ENCODE data around the gene PKNOX1.
"Not testable (repeated sequence)": the region's sequence is repeated elsewhere in the genome, so short reads cannot be mapped to it uniquely, and the experiment has no call there.

PKNOX1 gene

DNA sequence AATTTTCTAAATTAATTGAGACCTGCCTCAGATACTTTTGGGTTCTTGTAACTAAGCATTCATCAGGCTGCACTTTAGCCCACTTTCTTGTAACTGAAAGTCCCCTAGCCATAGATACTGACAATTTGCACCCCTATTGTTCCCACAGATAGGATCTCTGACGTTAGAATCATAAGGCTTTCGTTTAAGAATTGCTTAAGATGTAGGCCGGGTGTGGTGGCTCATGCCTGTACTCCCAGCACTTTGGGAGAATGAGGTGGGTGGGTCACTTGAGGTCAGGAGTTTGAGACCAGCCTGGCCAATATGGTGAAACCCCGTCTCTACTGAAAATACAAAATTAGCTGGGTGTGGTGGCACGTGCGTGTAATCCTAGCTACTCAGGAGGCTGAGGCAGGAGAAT is 16.2 kb upstream of the PKNOX1 start:
- H3K36me3 ChIP-seq (ENCODE audit: control insufficient read depth in 1 of 2, insufficient read depth in 2 of 2, low read length in 2 of 2); H3K4me3 ChIP-seq (ENCODE audit: low read depth in 1 of 2, low read length in 2 of 2); H3K9ac ChIP-seq (ENCODE audit: low read depth in 1 of 2, low read length in 2 of 2); H3K27ac ChIP-seq (ENCODE audit: low read depth, low read length); H3K9me3 ChIP-seq (ENCODE audit: control insufficient read depth in 1 of 2, low read length in 2 of 2); H3K4me1 ChIP-seq (ENCODE audit: control insufficient read depth in 1 of 2, insufficient read depth in 2 of 2, low read length in 2 of 2); H3K27me3 ChIP-seq (ENCODE audit: control insufficient read depth in 1 of 2, insufficient read depth in 2 of 2, low read length in 2 of 2): not testable (repeated sequence)

DNA sequence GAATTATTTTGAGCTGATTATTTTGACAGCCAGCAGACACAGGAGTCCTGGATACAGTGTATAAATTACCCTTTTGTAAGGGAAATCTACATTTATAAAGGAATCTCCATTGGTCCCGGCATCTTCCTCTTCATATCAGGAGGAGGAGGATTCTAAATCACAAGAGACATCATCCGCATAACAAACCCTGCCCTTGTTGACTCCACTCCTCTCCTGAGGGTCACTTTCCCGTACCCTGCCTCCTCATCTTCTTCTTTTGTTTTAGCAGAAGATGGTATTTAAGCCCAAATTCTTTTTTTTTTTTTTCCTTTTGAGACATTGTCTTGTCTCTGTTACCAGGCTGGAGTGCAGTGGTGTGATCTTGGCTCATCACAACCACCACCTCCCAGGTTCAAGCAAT is 14.6 kb upstream of the PKNOX1 start:
- no peak overlapping the region for H3K27ac ChIP-seq (ENCODE audit: low read depth, low read length)
- H3K4me3 ChIP-seq (ENCODE audit: low read depth in 1 of 2, low read length in 2 of 2) = no peak overlapping the region
- no peak overlapping the region for H3K9ac ChIP-seq (ENCODE audit: low read depth in 1 of 2, low read length in 2 of 2)
- H3K4me1 ChIP-seq (ENCODE audit: control insufficient read depth in 1 of 2, insufficient read depth in 2 of 2, low read length in 2 of 2) = no peaks in the 10 kb centered on the region
- no peaks in the 10 kb centered on the region for H3K36me3 ChIP-seq (ENCODE audit: control insufficient read depth in 1 of 2, insufficient read depth in 2 of 2, low read length in 2 of 2)
- H3K9me3 ChIP-seq (ENCODE audit: control insufficient read depth in 1 of 2, low read length in 2 of 2) = no peaks in the 10 kb centered on the region
- no peaks in the 10 kb centered on the region for H3K27me3 ChIP-seq (ENCODE audit: control insufficient read depth in 1 of 2, insufficient read depth in 2 of 2, low read length in 2 of 2)

DNA sequence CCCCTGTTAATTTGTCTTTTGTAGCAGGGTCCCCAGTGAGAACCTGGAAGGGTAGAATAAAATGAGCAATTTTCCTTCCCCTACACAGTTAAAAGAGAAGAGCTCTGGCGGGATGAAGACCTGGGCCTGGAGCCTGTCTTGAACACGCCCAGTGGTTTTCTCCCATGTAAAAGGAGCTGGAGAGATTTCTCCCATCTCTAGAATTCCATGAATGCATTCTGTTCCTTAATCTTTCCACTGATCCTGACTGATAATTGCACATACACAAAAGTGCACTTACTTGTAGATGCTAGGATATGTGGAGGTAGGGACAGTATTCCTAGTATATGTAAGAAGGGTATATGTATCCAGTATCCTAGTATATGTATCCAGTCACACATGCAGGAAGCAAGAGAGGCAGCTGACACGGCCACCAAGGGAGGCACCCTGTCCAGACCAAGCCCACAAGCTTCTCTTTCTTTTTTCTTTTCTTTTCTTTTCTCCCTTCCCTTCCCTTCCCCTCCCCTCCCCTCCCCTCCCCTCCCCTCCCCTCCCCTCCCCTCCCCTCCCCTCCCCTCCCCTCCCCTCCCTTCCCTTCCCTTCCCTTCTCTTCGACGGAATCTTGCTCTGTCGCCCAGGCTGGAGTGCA is 11.9 kb upstream of the PKNOX1 start:
- Histone ChIP-seq H3K36me3 (ENCODE audit: control insufficient read depth in 1 of 2, insufficient read depth in 2 of 2, low read length in 2 of 2) (no peaks in the 10 kb centered on the region), H3K4me3 (ENCODE audit: low read depth in 1 of 2, low read length in 2 of 2) (no peak overlapping the region), H3K9me3 (ENCODE audit: control insufficient read depth in 1 of 2, low read length in 2 of 2) (no peaks in the 10 kb centered on the region), H3K27ac (ENCODE audit: low read depth, low read length) (no peak overlapping the region), H3K4me1 (ENCODE audit: control insufficient read depth in 1 of 2, insufficient read depth in 2 of 2, low read length in 2 of 2) (no peaks in the 10 kb centered on the region), H3K9ac (ENCODE audit: low read depth in 1 of 2, low read length in 2 of 2) (no peak overlapping the region), H3K27me3 (ENCODE audit: control insufficient read depth in 1 of 2, insufficient read depth in 2 of 2, low read length in 2 of 2) (no peaks in the 10 kb centered on the region)

DNA sequence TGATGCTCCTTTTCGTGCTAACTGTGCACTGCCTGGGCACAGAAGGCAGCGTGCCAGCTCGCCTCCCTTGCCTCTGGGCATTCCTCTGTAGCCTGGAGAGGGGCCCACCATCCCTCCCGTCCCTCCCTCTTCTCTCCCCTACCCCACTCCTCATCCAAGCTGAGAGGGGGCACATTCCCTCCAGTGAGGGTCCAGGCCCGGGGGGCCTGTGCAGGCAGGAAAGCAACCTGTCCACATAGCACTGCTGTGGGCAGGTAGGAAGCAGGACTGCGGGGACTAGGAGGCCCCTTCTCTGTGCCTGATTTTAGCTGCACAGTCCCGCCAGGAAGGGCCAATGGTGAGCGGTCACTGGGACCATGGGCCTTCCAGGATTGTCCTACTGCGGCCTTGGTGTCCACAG is 10.3 kb upstream of the PKNOX1 start:
- Histone ChIP-seq H3K4me1 (ENCODE audit: control insufficient read depth in 1 of 2, insufficient read depth in 2 of 2, low read length in 2 of 2) (no peaks in the 10 kb centered on the region), H3K9me3 (ENCODE audit: control insufficient read depth in 1 of 2, low read length in 2 of 2) (no peaks in the 10 kb centered on the region), H3K27me3 (ENCODE audit: control insufficient read depth in 1 of 2, insufficient read depth in 2 of 2, low read length in 2 of 2) (no peaks in the 10 kb centered on the region), H3K4me3 (ENCODE audit: low read depth in 1 of 2, low read length in 2 of 2) (no peak overlapping the region), H3K36me3 (ENCODE audit: control insufficient read depth in 1 of 2, insufficient read depth in 2 of 2, low read length in 2 of 2) (no peaks in the 10 kb centered on the region), H3K9ac (ENCODE audit: low read depth in 1 of 2, low read length in 2 of 2) (no peak overlapping the region), H3K27ac (ENCODE audit: low read depth, low read length) (no peak overlapping the region)

DNA sequence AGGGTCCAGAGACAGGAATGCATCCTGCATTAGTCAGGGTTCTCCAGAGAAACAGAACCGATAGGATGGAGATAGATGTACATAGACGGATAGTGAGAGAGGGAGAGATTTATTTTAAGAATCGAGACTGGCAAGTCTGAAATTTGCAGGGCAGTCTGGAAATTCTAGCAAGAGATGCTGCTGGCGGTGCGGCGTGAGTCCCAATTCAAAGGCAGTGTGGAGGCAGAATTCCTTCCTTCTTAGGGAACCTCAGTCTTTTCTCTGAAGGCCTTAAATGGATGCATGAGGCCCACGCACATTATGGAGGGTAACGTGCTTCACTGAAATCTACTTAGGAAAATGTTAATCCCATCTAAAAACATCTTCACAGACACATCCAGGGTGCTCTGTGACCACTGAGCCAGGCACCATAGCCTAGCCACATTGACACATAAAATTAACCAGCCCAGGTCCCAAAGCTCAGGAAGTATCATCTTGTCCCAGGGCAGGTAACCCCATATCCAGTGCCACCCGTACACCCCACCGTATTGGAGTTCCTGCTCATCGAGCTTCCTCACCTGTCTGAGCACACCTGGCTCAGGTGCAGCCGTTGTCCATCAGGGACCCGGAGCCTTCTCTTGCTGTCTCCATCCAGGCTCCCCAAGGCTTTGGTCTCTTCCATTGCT is 9.7 kb upstream of the PKNOX1 start:
- Histone ChIP-seq H3K27ac (ENCODE audit: low read depth, low read length) (no peak overlapping the region), H3K4me3 (ENCODE audit: low read depth in 1 of 2, low read length in 2 of 2) (no peak overlapping the region), H3K27me3 (ENCODE audit: control insufficient read depth in 1 of 2, insufficient read depth in 2 of 2, low read length in 2 of 2) (no peaks in the 10 kb centered on the region), H3K9ac (ENCODE audit: low read depth in 1 of 2, low read length in 2 of 2) (no peak overlapping the region), H3K36me3 (ENCODE audit: control insufficient read depth in 1 of 2, insufficient read depth in 2 of 2, low read length in 2 of 2) (no peaks in the 10 kb centered on the region), H3K9me3 (ENCODE audit: control insufficient read depth in 1 of 2, low read length in 2 of 2) (no peaks in the 10 kb centered on the region), H3K4me1 (ENCODE audit: control insufficient read depth in 1 of 2, insufficient read depth in 2 of 2, low read length in 2 of 2) (no peaks in the 10 kb centered on the region)

DNA sequence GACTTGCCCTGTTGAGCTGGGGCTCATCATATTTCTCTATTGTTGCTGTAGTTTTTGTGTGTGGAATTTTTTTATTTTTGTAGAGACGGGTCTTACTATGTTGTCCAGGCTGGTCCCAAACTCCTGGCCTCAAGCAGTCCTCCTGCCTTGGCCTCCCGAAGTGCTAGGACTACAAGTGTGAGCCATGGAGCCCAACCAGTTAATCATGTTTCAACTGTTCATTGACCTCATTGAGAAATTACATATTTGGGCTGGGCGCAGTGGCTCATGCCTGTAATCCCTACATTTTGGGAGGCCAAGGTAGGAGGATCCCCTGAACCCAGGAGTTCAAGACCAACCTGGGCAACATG is 9.2 kb upstream of the PKNOX1 start:
- no peaks in the 10 kb centered on the region for H3K36me3 ChIP-seq (ENCODE audit: control insufficient read depth in 1 of 2, insufficient read depth in 2 of 2, low read length in 2 of 2)
- no peak overlapping the region for H3K27ac ChIP-seq (ENCODE audit: low read depth, low read length)
- no peaks in the 10 kb centered on the region for H3K4me1 ChIP-seq (ENCODE audit: control insufficient read depth in 1 of 2, insufficient read depth in 2 of 2, low read length in 2 of 2)
- no peak overlapping the region for H3K9ac ChIP-seq (ENCODE audit: low read depth in 1 of 2, low read length in 2 of 2)
- no peaks in the 10 kb centered on the region for H3K9me3 ChIP-seq (ENCODE audit: control insufficient read depth in 1 of 2, low read length in 2 of 2)
- H3K4me3 ChIP-seq (ENCODE audit: low read depth in 1 of 2, low read length in 2 of 2) = no peak overlapping the region
- no peaks in the 10 kb centered on the region for H3K27me3 ChIP-seq (ENCODE audit: control insufficient read depth in 1 of 2, insufficient read depth in 2 of 2, low read length in 2 of 2)

DNA sequence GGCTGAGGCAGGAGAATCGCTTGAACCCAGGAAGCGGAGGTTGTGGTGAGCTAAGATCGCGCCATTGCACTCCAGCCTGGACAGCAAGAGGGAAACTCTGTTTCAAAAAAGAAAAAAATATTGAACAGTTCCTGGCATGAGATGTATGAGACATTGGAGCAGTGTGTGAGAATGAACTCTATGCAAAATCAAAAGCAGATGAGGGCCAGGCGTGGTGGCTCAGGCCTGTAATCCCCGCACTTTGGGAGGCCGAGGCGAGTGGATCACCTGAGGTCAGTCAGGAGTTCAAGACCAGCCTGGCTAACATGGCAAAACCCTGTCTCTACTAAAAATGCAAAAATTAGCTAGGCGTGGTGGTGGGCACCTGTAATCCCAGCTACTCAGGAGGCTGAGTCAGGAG is 6.7 kb upstream of the PKNOX1 start:
- H3K4me1 ChIP-seq (ENCODE audit: control insufficient read depth in 1 of 2, insufficient read depth in 2 of 2, low read length in 2 of 2); H3K9ac ChIP-seq (ENCODE audit: low read depth in 1 of 2, low read length in 2 of 2); H3K36me3 ChIP-seq (ENCODE audit: control insufficient read depth in 1 of 2, insufficient read depth in 2 of 2, low read length in 2 of 2); H3K4me3 ChIP-seq (ENCODE audit: low read depth in 1 of 2, low read length in 2 of 2); H3K27ac ChIP-seq (ENCODE audit: low read depth, low read length); H3K27me3 ChIP-seq (ENCODE audit: control insufficient read depth in 1 of 2, insufficient read depth in 2 of 2, low read length in 2 of 2); H3K9me3 ChIP-seq (ENCODE audit: control insufficient read depth in 1 of 2, low read length in 2 of 2): not testable (repeated sequence)

DNA sequence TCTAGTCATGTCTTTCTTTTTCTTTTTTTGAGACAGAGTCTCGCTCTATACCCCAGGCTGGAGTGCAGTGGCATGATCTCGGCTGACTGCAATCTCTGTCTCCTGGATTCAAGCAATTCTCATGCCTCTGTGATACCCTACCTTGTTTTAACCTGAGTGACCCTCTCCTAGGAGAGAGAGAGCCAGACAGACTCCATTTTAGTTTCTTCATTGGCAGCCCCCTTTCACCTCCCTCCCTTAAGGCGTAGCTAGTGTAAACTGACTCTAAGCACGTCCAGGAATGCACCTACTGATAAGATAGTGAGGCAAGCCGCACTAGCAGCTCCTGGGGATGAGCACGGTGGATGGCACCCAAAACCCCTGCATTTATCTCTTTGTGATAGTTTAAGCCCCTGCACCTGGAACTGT is 5.2 kb upstream of the PKNOX1 start:
- H3K9ac ChIP-seq (ENCODE audit: low read depth in 1 of 2, low read length in 2 of 2) = no peak overlapping the region
- no peak overlapping the region for H3K27ac ChIP-seq (ENCODE audit: low read depth, low read length)
- H3K27me3 ChIP-seq (ENCODE audit: control insufficient read depth in 1 of 2, insufficient read depth in 2 of 2, low read length in 2 of 2) = no peaks in the 10 kb centered on the region
- no peak overlapping the region for H3K4me3 ChIP-seq (ENCODE audit: low read depth in 1 of 2, low read length in 2 of 2)
- H3K9me3 ChIP-seq (ENCODE audit: control insufficient read depth in 1 of 2, low read length in 2 of 2) = no peaks in the 10 kb centered on the region
- H3K36me3 ChIP-seq (ENCODE audit: control insufficient read depth in 1 of 2, insufficient read depth in 2 of 2, low read length in 2 of 2) = no peaks in the 10 kb centered on the region
- peaks cover 6 to 13% of the 10 kb centered on the region in 2 donors for H3K4me1 ChIP-seq (ENCODE audit: control insufficient read depth in 1 of 2, insufficient read depth in 2 of 2, low read length in 2 of 2)

DNA sequence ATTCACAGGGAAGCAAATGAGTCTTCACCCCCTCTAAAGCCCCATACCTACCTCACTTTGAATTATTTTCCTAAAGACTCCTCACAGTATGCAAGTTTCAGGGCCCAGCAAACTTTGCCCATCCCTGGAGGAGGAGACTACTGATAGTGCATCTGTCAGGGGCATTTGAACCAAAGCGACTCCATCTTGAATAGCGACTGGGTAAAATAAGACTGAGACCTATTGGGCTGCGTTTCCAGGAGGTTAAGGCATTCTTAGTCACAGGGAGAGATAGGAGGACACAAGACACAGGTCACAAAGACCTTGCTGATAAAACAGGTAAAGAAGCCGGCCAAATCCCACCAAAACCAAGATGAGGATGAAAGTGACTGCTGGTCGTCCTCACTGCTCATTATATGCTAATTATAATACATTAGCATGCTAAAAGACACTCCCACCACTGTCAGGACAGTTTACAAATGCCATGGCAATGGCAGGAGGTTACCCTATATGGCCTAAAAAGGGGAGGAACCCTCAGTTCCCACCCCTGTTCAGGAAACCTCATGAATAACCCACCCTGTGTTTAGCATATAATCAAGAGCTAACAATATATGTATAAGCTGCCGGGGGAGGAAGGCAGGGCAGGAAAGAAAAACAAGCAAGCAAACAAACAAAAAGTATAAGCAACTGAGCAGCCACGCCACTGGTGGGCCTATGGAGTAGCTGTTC is 3.3 kb upstream of the PKNOX1 start:
- Histone ChIP-seq H3K4me3 (ENCODE audit: low read depth in 1 of 2, low read length in 2 of 2) (no peak overlapping the region), H3K27ac (ENCODE audit: low read depth, low read length) (no peak overlapping the region), H3K9me3 (ENCODE audit: control insufficient read depth in 1 of 2, low read length in 2 of 2) (no peaks in the 10 kb centered on the region), H3K36me3 (ENCODE audit: control insufficient read depth in 1 of 2, insufficient read depth in 2 of 2, low read length in 2 of 2) (no peaks in the 10 kb centered on the region), H3K27me3 (ENCODE audit: control insufficient read depth in 1 of 2, insufficient read depth in 2 of 2, low read length in 2 of 2) (no peaks in the 10 kb centered on the region), H3K9ac (ENCODE audit: low read depth in 1 of 2, low read length in 2 of 2) (no peak overlapping the region), H3K4me1 (ENCODE audit: control insufficient read depth in 1 of 2, insufficient read depth in 2 of 2, low read length in 2 of 2) (peaks cover 12 to 13% of the 10 kb centered on the region in 2 donors)

DNA sequence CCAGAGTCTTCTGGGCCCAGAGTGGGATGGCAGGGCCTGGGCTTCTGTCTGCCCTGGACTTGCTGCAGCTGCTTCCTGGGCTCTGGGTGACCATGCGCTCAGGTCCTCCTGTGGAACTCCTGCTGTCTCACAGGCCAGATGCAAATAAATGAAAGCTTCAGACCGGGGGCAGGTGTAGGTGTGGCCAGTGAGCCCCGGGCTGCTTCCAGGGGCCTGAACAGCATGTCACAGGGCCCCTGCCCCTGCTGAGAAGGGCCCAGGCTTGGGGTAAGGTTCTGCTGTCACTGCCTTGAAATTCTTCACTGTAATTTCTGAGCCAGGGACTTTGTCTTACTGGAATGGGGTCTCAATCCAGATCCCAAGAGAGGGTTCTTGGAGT is 2.5 kb upstream of the PKNOX1 start:
- Histone ChIP-seq H3K27me3 (ENCODE audit: control insufficient read depth in 1 of 2, insufficient read depth in 2 of 2, low read length in 2 of 2) (no peaks in the 10 kb centered on the region), H3K9me3 (ENCODE audit: control insufficient read depth in 1 of 2, low read length in 2 of 2) (no peaks in the 10 kb centered on the region), H3K36me3 (ENCODE audit: control insufficient read depth in 1 of 2, insufficient read depth in 2 of 2, low read length in 2 of 2) (no peaks in the 10 kb centered on the region), H3K4me1 (ENCODE audit: control insufficient read depth in 1 of 2, insufficient read depth in 2 of 2, low read length in 2 of 2) (peaks cover 13% of the 10 kb centered on the region in 2 donors), H3K4me3 (ENCODE audit: low read depth in 1 of 2, low read length in 2 of 2) (no peak overlapping the region), H3K9ac (ENCODE audit: low read depth in 1 of 2, low read length in 2 of 2) (no peak overlapping the region), H3K27ac (ENCODE audit: low read depth, low read length) (peak overlapping the region; percentile 63)
